NCI-H226 (cell line): Measurements from ENCODE around the gene ISG20L2.

ENCODE experiments used
- DNase-seq: peaks from one replicate; pipeline ENCODE4 v3.0.0-alpha.2; 2015

ISG20L2 gene

DNA sequence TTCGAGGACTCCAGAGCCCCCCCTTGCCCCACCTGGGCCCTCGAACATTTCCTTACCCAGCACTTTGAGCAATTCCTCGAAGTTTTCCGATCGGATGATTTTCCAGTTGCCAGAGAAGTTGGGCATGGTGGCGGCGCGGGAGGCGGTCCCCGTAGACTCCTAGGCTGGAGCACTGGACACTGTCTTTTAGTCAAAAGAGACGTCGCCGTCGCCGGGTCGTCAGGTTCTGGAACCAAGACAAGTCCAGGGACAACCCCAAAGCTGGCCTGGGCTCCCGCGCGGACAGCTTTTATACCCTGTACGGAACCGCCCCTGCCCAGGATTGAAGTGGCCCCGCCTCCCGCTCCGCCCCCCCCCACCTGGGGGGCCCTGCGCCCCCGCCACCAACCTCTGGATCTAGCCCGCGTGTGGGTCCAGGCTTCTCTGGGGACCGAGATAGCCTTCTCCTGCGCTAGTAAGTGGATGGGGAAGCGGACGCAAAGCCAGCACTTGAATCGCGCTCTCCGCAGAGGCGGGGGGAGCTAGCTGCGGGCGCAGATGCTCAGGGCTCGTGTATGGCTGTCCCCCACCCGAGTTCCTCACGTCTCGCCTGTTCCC is 23.1 kb downstream of the ISG20L2 start, which contains the start of gene CRABP2:
Gene CRABP2, minus strand, starts transcription at position 263 of the 597 bp plus-strand sequence. Its CDS starts 137 bp downstream, at position 126.
- no peak for DNase-seq

DNA sequence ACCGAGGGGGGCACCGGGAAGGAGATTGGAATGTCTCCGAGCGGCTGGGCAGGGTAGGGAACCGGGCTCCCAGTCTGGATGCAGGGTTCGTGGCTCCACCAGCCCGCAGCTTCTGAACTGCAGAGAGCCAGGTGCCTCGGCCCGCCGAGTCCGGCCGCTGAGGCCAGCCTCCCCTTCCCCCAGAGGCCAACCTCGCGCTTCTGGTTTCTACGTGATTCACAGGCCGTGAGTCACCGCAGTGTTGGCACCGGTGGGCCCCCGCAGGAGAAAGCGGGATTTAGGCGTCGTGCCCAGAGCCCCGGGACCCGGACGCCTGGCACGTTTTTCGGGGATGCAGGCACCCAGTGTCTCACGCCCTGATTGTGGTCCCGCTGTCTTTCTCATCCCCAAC is 23.6 kb downstream of the ISG20L2 start:
- peak; percentile 75 for DNase-seq

DNA sequence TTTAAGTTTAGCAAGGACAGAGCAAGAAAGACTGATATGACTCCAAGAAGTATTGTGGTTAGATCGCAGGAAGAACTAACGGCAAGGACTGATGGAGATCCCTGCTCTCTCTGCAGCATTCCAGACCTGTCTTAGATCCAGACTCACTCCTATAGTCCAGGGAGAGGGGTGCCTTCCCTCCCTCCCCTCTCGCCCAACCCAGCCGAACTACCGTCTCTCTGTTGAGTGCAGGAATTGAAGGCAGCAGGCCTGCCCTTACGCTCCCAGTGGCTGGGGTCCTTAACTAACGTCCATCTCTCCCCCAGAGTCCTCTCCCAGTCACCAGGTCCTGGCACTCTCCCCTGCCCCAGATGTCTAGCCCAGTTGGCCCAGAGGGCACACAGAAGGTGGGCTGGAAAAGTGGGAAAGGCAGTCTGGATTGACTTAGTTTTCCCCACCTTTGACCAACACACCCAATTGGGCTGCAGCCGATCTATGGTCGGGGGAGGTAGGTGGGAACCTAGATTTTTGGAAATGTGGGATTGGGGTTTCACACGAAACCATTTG is 24.3 kb downstream of the ISG20L2 start:
- no peak for DNase-seq

DNA sequence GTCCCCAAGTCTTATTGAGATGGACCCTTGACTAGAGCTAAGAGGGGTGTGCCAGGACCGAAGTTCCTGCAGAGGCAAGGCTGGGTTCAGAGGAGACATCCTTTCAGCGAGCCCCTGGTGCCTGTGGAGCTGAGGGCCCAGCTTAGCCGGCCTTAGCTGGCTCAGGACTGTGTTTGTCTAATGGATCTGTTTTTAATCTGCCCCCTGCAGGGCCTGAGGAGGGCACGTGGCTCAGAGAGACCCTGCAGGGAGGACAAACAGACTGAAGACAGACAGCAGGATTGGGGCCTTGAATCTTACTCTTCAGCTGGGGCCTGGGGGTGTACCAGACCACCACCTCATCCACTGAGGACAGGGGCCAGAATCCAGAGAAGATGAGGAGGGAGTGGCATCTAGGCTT is 24.8 kb downstream of the ISG20L2 start:
- DNase-seq, result no peak

DNA sequence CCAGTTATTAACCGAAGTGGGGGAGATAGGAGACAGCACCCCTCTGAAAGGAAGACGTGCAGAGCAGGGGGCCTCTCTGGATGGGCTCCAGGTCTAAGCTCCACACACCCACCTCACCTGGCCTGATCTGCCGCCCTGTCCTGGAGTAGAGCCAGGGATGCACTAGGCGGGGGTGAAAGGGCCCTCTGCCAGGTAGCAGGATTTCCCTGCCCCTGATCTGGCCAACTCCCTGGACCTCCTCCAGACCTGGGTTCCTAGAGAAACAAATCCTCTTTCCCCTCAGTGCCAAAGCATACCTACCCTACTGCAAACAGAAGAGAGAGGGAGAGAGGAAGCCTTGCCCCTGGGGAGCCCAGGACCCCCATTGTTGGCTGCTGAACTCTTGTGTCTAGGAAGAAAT is 25.2 kb downstream of the ISG20L2 start:
- no peak for DNase-seq

DNA sequence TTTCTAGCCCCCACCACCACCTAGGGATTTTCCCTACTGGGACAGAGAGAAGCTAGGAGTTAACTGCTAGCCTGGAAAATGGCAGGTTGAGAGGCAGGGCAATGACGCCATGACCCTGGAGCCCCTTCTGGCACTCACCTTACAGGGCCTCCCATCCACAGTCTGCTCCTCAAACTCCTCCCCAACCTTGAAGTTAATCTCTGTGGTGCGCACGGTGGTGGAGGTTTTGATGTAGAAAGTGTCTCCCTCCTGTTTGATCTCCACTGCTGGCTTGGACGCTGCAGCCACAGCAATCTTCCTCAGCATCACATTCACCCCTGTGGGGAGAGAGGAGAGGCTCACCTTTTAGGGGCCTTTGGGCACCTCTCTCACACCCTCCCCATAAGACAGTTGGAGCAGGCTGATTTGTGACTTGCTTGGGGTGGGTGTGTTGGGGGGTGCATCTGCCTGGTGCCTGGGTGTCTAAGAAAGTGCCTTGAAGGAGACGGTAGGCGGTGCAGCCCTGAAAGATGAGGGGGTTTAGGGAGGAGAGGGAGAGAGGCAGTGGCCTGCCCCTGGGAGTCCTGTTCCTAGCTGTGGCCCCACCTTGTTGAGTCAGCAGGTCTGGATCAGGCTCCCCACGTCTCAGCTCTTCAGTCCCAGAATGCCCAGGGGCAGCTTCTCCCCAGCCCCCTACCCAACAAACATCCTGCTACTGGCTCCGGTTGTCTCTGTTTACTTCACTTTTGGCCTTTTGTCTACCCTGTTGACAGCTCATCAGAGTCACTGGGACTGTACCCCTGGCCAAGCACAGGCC is 27.6 kb downstream of the ISG20L2 start:
- DNase-seq, result no peak

DNA sequence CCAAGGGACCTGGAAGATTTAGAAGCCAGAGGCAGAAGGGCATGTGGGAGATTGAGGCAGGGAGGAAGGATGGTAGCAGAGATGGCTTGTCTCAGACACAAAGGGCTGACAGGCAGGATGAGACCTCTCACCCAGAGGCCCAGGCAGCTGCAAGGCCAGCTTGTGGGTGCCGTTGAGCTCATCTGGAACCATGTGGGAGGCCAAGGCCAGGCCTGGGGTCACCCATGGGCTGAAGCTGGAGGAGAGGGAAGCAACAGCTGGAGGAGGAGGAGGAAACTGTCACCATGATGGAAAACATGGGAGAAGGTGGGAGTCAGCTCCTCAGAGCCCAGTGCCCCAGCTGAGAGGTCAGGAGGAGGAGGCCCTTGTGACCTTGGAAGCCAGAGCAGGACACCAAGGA is 29.6 kb downstream of the ISG20L2 start:
- DNase-seq, result no peak

DNA sequence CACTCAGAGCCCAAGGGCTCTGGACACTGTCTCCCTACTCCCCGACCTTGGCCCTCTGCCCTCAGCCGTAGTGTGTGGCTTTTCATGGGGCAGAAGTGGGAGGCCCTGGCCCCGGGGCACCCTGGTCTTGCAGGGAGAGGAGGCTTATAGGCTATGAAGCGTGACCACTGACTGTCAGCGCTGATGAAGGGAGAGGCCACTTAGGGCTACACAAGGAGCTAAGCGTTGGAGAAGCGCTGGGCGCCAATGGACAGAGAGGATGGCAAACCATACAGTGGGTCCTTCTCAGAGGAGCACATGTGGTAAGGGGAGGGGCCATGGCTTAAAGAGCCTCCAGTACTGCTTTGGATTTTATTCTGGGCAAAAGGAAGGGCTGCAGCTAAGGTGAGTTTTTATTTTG is 31.1 kb downstream of the ISG20L2 start:
- DNase-seq, result no peak

DNA sequence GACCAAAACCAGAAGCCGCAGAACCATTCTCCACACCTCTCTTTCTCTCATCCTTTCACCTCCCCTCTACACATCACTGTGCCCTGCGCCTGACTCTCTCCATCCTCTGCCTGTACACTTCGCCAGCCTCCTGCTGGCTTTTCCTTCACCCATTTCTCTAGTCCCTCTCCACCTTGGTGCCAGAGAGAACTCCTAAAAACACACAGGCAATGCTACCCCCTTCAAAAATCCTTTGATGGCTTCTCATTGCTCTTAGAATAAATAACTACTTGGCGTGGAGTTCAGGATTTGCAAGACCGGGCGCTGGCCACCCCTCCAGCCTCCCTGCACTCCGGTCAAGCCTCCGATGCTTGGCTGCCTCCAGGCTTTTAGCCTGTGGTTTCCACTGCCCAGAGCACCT is 31.8 kb downstream of the ISG20L2 start:
- DNase-seq, result no peak

DNA sequence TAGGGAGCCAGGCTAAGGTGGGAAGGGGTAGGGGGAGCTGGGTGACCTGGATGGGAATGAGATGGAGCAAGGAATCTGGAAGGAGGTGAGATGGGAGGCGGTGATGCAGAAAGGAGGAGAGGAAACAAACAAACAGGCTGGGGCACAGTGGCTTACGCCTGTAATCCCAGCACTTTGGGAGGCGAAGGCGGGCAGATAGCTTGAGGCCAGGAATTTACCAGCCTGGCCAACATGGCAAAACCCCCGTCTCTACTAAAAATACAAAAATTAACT is 33.9 kb downstream of the ISG20L2 start:
- DNase-seq, result no peak

DNA sequence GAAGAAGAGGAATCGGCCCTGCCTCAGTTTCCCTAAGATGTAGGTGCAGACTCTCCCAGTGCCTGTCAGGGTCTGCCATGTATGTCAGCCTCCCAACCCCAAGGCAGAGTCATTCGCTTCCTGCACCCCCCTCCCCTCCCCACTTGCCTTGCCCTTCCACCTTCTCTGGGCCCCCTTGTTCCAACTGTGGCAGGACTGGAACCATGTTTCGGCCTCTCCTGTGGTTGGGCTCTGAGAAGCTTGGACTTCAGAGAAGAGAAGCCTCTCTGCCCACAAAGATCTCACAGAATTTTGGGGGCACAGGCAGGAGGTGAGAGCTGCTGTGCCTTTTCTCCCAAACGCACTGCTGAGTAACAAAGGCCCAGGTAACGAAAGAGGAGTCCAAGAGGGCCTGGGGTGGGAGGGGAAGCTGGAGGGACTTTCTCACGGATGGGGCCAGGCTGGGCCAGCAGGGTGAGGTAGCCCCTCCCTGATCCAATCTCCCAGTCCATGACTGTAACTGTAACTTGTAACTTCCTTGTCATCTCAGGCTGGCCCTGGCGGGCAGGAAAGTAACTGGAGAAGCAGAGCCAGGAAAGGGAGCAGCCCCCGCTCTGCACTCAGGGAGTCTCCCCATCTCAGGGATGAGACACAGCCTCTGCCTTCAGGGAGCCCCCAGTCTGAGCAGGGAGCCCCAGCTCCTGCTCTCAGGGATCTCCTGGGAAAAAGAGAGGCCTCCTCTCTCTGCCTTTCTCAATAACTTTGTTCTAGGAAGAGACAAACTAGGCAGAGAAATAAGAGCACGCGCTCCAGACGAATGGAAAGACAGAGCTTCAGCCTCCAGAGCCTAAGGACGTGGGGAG is 34.5 kb downstream of the ISG20L2 start:
- DNase-seq, result no peak

DNA sequence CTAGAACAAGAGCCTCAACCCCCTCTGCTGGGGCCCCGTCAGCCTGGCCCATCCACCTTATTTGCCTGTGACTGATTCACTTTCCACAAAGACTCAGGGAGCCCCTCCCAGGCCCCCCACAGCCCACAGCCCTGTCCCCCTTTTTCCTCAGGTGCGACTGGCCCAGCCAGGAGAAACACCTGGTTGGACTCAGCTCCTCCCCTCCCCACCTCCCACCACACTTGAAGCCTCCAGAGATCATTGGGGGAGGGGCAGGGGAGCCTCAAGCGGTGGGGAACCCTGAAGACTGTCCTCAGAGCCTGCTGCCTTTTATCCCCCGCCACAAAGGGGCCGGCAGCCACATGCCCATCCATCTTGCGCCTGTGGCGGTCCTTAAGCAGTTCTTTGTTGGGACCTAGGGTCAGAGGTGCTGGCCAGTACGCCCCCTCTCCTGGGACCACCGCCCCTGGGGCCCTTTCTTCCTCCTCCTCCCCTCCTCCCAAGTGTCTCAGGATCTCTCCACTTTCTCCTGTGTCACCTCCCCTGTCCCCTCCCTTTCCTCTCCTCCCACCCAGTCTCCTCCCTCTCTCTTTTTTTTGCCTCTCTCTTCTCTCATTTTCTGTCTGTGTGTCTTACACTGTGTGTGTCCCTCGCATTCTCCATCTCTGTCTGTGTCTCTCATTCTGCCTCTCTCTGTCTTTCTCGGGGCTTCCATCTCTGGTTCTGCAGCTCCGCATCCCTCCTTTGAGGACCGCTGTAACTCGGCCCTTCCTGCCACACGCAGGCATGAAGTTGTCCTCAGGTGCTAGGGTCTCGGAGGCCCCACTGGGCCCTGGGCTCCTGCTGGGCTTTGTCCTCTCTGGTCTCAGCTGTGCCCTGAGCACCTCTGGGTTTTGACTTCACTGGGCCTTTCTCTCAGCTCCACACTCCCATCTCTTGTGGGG is 35.4 kb downstream of the ISG20L2 start:
- DNase-seq, result no peak

DNA sequence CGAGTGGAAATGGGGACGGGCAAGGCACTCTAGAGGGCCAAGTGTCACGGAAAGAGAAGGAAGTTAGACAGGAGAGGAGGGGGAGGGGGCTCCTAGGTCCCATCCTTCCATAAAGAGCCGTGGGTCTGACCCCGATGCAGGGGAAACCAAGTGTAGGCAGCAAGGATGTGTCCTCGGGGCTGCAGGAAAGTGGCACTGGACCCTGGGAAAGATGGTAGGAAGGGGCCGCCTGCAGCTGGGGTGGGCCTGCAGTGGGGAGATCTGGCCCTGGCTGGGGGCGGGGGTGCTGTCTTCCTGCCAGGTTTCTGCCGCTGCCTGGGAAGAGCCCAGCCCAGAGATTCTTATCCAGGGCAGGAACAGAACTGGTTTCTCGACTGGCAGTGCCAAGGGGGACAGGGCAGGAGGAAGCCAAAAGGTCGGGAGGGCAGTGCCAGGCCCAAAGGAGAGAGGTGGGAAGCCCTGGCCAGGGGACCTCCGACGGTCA is 36.1 kb downstream of the ISG20L2 start:
- DNase-seq, result no peak

DNA sequence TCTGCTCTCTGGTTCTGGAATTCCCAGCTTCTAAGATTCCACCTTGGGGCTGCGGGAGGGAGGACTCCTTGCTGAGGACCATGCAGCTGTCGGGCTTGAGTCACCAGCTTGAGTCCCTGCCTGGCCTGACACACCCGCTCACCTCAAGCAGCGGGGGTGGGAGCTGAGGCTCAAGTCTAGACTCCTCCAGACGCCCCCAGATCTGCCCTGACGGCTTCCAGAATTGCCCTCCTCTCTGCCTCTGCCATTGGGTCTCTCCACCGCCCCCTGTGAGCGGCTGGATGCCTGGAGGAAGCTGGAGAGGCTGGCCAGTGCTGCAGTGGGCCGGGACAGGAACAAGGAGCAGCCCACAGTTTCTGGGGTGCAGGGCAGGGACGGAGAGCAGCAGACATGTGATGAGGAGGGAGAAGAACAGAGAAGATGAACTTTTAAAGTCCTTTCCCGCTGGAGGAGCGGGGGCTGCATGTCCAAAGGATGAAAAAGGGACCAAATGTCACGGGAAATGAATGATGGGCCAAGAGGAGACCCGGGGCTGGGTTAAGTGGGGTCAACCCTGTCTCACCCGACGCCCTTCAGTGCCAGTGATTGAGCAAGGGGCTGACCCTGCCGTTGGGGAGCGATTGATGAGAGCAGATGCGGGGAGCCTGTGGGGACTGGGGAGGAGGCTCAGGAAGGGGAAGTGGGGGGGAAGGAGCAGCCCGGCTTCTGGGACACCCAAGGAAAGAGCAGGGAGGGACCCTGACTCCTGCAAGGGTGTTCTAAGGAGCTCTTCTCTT is 36.7 kb downstream of the ISG20L2 start:
- DNase-seq, result peak; percentile 63

DNA sequence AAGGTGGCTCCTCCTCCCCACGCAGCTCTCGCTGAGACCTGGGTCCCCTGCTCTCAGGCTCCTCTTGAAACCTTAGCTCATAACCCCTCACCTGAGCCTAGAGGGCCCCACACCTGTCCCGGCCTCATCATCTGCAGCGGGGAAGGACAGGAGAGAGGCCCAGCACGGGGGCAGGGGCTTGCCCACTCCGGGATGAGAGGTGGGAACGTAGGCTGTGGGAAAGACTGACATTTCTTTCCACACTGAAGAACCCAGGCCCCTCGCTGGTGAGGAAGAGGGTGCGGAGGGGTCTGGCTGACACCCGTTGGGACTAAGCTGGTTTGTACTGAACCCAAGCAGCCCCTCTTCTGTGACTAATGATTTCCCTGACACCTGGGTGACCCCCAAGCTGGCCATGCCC is 37.4 kb downstream of the ISG20L2 start:
- no peak for DNase-seq

DNA sequence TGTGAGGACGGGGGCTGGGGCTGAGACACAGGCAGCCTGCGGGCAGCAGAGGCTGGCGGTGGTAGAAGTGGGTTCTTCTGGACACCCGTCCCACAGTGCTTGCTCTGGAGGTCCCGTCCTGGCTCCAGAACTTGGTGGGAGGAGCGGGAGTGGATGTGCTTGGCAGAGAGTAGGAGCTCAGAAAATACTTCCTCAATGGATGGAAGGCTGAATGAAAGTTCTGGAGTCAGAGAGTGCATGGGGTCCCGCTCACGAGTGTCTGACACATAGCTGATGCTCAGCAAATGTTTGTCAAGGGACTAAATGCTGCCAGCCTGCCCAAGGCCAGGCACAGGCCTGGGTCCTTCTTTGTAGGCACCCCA is 37.9 kb downstream of the ISG20L2 start:
- no peak for DNase-seq

DNA sequence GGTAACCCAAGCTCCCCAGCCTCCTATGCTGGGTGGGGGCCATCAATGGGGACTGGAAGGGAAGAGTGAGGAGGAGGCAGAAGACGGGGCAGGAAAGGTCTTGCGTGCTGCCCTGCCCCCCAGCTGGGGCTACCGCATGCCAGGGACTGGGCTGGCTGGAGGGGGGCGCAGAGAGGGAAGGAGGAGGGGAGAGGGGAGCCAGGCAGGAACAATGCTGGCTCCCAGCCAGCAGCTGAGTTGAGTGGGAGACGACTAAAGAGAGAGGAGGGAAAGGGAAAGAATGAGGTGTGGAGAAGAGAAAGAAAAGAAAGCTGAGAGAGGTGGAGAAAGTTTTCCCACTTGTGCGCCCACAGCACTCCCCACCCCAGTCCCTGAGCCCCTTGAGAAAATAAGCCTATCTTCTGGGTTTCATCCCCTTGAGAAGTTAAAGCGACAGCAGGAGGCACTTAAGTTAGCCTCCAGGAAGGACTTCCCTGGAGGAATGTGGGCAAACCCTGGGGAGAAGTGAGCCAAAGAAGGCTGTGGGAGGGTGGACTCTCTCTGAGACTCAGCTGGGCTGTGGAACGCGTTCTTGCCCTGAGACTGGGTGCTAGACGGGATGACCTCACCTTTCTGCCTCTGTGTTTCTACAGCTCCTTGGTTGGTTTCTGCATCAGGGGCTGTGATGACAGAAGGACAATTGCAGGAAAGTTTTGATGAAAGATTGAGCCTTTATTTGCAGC is 38.5 kb downstream of the ISG20L2 start:
- DNase-seq, result peak; percentile 64

DNA sequence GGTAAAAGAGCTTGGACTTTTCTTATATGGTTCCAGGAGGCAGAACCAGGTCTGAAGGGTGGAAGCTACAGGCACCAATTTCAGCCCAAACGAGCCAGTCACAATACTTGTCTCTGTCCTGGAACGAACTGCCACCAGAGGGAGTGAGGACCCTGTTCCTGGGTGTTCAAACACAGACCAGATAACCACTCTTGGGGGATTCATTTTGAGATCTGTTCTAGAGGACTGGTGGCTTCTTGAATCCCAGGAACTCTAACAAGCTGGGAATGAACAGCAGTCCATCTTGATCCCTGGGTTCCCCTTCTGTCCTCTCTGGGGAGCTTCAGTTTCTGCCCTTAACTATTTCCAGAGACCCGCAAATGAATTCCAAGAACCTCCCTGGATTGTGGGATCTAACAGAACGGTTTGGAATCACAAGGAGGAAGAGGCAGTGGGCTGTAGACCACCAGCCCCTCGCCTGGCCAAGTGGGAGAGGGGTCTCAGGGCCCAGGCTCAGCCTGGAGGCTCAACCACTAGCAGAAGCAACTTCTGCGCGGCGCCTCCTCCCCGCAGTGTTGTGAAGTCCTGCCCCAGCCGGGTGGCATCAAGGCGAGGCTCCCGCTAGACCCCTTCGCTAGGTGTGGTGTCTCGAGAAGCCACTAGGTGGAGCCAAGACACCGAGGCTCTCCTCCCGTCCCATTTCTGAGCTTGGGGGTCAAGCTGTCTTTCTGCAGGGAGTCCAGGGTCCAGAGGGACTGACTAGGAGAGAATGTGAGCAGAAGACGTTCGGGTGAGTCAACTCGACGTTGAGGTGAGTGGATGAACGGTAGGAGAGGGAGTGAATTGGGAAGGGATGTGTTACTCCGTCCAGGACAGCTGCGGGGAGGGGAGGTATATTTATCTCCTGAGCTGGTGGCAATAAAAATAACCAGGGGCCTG is 39.3 kb downstream of the ISG20L2 start:
- DNase-seq, result peak; percentile 85

DNA sequence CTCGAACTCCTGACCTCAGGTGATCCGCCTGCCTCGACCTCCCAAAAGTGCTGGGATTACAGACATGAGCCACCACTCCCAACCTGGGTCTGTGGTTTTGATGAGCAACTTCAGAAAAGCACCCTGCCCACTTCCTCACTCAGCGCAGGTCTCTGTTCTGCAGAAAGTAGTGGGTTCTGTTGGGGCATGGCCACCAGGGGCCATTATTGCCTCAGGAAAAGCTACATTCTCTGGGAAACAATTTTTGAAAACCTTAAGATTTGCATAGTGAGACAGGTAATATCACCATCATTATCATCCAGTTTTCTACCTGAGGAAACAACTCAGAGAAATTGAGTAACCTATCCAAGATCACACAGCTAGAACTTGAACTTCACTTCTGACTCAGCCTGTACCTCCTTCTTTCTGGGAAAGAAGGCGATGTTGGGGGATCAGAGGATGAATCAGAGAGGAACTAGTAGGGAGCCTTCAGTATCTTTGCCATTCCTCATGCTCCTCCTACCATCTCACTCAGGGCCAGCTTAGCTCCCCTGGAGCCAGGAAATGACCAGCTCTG is 44.3 kb downstream of the ISG20L2 start:
- peak; percentile 93 for DNase-seq
